NCI-H1930 (cell line): ENCODE data around the gene MAP7.
"Not testable (repeated sequence)": the region's sequence is repeated elsewhere in the genome, so short reads cannot be mapped to it uniquely, and the experiment has no call there.

Source experiments
- DNase-seq, 2 experiments: peaks; one replicate each; lab custom pipeline; 2025; lab: John Stamatoyannopoulos, UW

Gene MAP7

GRCh38 chr6:136503303-136504029, 46.8 kb downstream of the MAP7 start:
- DNase-seq, result no peak

DNA sequence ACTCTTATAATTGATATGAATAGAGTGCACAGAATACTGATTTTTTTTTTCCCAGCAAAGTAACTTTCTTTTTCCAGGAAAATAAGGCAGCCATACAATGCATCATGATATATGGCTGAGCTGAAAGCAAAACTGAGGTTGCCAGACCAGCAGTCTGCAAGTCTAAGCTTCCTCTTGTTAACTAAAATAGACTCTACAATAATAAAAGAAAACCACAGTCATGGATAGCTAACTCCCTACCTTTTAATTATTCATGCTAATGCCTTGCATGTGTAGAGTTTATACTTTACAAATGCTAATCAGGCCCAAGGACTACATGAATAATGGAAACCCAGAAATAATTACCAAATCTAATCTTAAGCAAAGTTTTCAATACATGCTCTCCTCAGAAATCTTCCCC, 47.4 kb downstream of the MAP7 start:
- no peak for DNase-seq

DNA sequence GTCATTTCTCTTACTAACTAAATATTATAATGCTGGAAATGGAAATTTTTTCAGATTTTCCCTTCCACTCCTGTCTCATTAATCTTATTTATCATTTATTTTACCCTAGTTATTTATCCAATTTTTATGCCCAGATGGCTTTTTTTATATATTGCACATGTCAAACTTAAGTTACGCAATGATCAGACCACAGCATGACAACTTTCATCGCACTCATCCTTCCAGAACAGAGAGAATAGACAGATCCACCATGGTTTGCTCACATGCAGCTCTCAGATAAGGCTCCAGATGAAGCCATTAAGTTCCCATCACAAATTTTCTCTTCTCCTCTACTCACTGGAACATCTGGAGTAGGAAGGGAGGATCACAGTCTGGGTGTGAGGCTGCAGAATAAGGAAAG, 48.7 kb downstream of the MAP7 start:
- DNase-seq, result no peak

GRCh38 chr6:136501096-136501495, 49.1 kb downstream of the MAP7 start:
- DNase-seq, result no peak

DNA sequence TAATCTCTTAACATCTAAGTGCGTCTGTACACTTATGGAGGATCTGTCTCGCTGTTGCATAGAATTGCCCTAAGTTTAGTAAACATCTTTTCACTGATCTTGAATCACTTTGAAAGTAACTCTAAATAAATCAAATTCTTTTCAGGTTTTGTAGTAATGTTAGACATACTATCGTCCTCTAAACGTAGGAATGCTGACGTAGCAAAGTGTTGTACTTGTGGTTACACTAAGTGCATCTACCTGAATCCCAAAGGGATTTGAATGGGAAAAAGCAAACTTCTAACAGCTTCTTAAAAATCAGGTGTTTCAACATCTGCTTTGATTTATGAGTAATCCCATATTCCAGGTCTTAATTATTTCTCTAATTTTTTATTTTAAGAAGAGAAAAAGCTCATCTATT, 49.8 kb downstream of the MAP7 start:
- DNase-seq, result no peak

DNA sequence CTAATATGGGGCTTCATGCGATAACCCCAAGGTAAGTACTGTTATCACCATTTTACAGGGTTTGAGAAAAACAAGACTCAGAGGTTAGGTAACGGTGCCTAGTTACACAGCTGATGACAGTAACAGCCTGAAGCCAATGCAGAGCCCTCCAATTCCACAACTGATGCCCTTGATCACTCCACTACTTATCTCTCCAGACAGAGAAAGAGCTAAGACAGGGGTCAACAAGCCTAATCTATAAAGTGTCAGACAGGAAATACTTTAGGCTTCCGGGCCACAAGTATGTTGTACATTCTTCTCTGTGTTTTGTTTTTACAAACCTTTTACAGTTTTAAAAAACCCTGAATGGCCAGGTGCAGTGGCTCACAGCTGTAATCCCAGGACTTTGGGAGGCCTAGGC, 50.9 kb downstream of the MAP7 start:
- no peak for DNase-seq

- not testable (repeated sequence) for DNase-seq
Observed at GRCh38 chr6:136496449-136496848, 53.8 kb downstream of the MAP7 start.

- no peak for DNase-seq
Observed at GRCh38 chr6:136494710-136495109, 55.5 kb downstream of the MAP7 start.

DNA sequence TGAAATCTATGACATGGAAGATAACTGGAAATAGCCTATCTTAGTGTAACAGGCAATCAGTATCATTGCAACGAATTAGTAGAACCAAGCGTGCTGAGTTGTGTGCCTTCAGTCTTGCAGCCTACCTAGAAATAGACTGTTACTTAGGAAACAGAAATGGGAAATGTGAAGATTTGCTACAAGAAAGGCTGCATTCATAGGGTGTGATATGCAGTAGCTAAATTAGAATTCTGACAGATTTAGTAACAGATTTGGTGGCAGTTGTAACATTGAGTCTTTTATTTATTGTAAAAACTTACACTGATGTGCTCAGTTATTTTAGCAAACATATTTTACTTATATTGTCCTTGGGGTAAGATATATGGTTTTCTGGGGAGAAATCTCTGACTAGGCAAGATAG, 56.2 kb downstream of the MAP7 start:
- DNase-seq, result no peak

DNA sequence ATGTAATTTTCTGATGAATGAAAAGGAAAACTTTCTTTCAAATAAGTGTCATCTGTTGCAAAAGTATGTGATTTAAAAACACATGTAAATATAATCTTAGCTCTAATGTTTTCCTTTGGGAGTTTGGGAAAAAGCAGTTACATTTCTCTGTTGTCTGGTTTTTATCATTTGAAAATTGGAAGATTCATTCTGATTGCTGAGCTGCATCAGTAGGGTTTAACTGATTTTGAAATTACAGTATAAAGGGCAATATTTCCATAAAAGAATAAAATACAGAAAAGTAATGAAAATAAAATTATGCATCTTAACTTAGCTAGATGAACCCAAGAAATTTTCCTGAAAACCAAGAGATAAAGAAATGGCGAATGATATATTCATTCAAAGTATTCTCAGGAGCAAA, 57.8 kb downstream of the MAP7 start:
- DNase-seq, result no peak

DNA sequence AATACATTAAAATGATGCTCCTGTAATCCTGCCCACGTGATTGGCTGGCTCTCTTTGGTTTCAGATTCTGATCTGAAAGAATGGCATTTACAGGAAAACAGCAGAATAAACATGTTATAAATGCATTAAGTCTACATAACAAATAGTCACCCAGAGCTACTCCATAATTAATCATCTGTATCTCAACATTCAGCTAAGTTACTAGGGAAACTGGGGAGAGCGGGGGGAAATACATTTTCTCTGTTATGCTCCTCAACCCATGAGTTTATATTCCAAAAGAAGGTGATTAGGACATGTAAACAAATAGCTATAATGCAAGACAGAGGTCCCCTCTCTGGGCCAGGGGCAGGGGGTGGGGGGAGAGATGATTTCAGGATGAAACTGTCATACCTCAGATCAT, 58.5 kb downstream of the MAP7 start:
- DNase-seq, result no peak

- no peak for DNase-seq
Observed at GRCh38 chr6:136491251-136491650, 59.0 kb downstream of the MAP7 start.

- DNase-seq, result not testable (repeated sequence)
Observed at GRCh38 chr6:136489689-136490033, 60.6 kb downstream of the MAP7 start.

DNA sequence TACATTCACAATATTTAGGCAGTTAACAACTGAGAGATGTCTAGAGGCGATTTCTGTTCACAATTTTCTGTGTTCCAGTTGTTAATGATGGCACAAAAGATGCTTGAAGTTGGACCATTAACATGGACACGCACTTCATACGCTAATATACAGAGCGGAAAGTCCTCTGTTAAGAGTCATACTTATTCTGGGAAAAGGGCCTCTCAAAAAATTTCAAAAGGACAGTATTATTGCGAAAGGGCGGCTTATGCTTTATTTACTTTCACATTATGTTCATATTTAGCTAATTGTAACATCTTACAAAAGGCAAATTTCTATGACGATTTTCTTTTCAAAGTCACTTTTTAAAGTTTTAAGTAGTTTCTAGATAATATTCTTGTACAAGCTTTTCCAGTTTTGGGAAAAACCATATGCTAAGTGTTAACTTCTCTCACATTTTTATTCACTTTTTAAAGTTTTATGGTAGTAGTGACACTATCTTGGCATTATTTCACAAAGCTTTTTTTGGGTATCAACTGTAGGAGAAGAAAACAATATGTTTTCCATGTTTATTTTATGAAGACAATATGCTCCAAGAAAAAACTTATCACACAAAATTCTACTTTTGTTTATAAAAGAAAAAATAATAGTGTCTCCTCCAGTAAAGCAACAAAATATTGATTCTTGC, 62.3 kb downstream of the MAP7 start:
- DNase-seq, result no peak

DNA sequence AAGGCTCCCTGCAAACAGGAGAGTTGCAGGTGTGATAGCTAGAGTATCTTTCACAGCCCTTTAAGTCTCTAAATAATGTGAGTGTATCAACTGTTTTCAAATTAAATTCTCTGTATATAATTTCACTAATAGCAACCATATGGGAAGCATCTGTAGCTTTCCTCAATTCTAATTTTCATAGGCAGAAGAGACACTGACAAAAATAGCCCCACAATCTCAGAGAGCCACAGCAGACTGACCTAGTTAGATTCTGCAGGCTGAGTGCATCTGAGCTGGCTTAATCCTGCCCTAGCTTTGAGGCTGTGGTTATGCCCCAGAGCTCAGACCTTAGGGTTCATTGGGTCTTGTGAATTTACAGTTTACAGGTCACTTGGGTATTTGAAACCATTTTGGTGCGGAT, 63.9 kb downstream of the MAP7 start:
- DNase-seq, result no peak

DNA sequence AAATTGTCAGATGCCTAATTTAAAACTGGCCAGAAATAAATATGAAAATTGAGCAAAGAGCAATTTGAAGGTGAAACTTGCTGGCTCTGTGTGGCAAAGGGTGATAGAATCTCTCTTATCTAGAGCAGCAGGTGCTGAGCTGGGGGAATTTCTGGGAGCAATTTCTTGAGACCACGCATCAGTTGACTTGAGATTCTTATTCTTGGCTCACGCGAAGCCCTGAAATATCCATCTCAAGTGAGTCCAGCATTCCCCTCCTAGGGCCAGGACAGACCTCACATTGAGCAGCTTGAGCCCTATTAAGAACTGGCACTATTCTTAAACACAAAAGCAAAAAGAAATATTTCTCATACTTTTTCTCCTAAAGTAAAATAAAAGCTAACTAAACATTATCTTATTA, 66.3 kb downstream of the MAP7 start:
- no peak for DNase-seq

DNA sequence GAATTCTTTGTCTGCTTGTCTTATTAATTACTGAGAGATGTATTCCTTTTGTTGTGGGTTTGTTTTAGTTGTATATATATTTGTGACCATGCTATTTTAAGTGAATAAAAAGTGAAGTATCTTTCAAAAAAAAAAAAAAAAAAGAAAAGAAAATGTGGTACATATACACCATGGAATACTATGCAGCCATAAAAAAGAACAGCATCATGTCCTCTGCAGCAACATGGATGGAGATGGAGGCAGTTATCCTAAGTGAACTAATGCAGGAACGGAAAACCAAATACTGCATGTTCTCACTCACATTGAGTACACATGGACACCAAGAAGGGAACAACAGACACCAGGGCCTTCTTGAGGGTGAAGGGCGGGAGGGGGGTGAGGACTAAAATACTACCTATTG, 67.2 kb downstream of the MAP7 start:
- DNase-seq, result not testable (repeated sequence)

DNA sequence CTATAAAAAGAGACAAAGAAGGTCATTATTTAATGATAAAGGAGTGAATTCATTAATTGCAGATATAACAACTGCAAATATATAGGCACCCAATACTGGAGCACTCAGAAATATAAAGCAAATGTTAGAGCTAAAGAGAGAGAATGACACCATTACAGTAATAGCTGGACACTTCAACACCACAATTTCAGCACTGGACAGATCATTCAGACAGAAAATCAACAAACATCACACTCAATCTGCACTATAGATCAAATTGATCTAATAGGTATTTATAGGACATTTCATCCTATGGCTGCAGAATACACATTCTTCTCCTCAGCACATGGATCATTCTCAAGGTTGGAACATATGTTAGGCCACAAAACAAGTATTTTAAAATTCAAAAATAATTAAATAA, 72.7 kb downstream of the MAP7 start:
- DNase-seq, result no peak

- no peak for DNase-seq
Observed at GRCh38 chr6:136475686-136476085, 74.5 kb downstream of the MAP7 start.

GRCh38 chr6:136474241-136474640, 76.0 kb downstream of the MAP7 start:
- no peak for DNase-seq

DNA sequence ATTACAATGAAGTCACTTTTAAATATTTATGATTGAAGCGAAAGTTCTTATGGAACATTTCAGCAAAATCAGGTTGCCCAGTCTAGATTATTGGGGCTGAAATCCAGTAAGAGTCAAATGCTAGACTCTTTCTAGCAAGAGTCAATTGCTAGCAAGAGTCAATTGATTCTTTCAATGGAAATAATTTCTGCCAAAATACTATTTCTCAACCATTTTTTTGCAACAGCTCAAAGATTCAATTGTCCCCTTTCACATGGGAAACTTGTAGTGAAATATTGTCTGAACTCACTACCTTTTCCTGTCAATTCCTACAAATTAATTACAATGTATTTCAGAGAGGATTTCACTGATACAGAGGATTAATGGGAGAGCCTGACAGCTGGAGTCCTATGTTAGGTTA, 78.3 kb downstream of the MAP7 start:
- no peak for DNase-seq

DNA sequence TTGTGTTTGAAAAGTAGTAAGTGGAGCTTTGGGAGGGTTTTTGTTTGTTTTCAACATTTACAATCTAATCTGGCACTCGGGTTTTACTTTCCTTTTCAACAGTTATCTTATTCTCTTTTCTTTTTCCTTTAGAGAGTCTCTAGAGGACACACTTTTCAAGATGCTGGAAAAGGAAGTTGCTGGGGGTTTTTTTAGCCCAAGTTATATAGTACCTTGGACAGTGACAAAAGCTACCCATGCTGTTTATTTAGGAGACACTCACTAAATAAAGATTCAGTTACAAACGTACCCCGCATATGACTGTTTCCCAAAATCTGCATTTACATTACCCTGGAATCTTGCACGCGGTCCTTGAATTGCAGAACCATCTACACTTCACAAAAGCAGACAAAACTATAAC, 78.8 kb downstream of the MAP7 start:
- no peak for DNase-seq

DNA sequence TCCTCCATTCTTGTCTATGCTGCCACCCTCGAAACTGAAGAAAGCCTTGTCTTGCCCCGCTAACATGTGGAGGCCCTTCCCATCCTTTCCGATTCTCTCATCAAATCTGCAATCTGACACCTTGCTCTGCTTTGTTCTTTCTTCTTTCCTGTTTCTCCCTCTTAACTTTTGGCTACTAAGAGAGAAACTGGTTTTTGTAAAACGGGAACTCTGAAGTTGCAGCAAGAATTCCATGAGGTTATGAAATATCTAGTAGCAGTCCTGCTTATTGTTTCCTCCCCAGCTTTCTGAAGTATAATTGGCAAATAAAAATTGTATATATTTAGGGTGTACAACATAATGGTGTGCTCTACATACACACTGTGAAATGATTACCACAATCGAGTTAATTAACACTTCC, 80.2 kb downstream of the MAP7 start:
- DNase-seq, result no peak

DNA sequence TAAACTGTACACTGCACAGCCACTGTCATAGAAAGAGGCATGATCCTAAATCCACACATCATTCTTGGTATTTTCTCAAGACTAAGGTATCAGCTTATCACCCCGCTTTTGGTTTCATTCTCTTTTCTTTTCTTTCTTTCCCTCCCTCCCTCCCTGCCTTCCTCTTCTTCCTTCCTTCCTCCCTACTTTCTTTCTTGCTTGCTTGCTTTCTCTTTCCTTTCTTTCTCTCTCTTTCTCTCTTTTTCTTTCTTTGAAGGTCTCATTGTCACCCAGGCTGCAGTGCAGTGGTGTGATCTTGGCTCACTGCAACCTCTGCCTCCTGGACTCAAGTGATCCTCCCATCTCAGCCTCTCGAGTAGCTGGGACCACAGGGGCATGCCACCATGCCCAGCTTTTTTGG, 81.1 kb downstream of the MAP7 start:
- DNase-seq, result no peak
